Endometrial microvascular endothelial cells (primary cell): ENCODE data around the gene WDR93. TPM values are rescaled to one million over a fixed set of nuclear protein-coding genes. Genes with fewer than 3 reads are reported as not detected.
"Not testable (repeated sequence)": the region's sequence is repeated elsewhere in the genome, so short reads cannot be mapped to it uniquely, and the experiment has no call there.

Source experiments
- in situ Hi-C: cut with HindIII; loops from 2 replicates; pipeline ENCODE4 v1.10.0; 2017; ENCODE audit warnings: low sequenced_read_pairs, low pct_unique_long_range_greater_than_20kb; ENCODE audit errors: inconsistent ontology term
- total RNA-seq: library from RNA; depleted of rRNA; stranded (reverse); fragments of >200 nt; gene quantifications from one replicate; pipeline ENCODE4 v1.2.3, GENCODE V29; 2015; ENCODE audit errors: inconsistent ontology term

WDR93 gene
- total RNA-seq, 1 donor from 2014 or later: 0.19 TPM

DNA sequence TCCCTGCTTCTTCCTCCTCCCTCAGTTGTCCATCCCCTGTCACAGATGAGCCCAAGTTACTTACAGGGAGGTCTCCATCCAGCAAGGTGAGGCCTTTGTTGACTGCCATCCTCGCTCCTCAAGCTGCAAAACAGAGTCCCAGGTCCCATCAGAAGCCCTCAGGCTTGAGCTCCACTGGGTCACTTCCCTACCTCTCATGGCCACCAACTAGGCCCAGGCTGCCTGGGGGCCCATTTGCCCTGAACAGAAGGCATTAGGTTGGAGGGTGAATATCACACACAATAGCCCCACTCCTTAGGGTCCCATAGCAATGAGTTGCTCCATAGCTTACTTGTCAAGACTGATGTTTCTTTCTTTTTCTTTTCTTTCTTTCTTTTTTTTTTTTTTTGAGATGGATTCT, 13.2 kb upstream of the WDR93 start:
- in situ Hi-C loops: no loop called here

DNA sequence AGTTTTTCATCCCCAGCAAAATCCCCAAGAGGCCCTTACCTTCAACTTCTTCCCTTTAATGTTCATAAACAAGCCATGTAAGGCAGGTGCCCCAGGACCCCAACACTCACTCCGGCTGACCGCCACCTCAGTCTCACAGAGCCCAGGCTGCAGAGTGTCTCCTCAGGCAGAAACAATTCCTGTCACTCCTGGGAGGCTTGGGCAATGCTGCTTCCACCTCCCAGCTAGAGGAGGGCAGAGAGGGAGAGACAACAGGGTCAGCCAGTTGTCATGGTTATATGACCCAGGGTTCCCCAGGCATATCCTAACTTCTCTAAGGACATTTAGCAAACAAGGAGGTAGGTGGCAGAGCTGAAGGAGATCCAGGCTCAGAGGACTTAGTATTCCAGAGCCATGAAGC, 11.4 kb upstream of the WDR93 start, which contains the start of gene PLIN1:
PLIN1 (minus strand) TSS at position 156 of the 400 bp plus-strand sequence. CDS start 1,878 bp downstream, outside the sequence.
- in situ Hi-C loops: no loop called here

DNA sequence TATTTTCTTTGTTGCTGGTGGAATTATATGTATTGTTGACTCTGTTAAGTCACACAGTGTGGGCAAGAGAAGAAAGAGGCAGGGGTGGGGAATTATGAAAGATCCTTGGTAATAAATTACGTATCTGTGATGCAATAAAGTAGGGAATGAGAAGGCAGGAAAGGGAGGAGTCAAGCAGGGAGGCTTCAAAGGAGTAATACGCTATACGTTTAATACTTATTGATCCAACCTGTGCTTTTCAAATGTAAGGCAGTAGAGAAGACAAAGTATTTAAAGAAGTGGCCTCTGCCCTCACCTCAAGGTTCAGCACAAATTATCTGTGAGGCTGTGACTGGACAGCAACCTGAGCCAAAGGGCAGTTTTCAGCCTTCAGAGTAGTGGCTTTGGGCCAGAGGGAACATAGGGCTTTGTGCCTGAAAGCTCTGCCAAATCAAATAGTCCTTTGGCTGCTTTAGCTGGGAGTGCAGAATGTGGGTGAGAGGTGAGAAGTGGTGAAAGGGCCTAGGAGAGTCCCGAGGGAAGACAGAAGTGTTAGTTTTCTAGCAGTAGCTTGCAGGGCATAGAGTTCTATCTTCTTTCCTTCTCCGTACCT, 10.2 kb upstream of the WDR93 start:
- in situ Hi-C loops: no loop called here

DNA sequence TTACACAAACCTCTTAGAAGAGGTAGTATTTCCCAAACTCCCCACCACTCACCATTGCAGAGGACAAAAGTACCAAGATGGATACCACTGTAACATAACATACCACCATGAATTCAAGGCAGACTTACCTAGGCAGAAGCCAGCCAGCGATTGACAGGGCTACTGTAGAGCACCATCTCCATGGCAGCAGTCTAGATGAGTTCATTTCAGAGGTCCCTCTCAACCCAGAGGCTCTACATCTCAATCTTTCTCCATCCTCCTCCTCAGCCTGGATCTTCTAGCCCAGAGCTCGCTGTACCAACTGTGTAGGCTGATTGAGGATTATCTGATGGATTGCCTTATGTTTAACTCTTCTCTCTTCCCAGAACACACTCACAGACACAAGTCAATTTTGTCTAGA, 9.5 kb upstream of the WDR93 start:
- in situ Hi-C loops: no loop called here

DNA sequence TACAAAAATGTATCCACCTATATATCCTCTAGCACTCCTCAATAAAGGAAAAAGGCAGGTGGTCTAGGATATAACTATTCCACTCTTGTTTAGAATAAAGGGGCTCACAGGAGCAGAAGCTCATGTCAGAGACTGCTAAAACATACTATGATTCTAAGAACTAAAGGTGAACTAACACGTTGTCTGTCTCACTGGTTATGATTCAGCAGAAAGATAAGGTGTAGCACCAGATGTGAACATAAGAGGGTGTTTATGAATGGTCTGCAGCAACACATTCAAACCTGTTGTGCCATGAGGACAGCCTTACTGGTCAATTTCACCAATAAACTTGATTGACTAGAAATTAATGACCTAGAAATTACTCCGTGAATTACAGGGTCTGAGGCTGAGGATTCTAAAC, 4.6 kb upstream of the WDR93 start:
- in situ Hi-C loops: no loop called here

DNA sequence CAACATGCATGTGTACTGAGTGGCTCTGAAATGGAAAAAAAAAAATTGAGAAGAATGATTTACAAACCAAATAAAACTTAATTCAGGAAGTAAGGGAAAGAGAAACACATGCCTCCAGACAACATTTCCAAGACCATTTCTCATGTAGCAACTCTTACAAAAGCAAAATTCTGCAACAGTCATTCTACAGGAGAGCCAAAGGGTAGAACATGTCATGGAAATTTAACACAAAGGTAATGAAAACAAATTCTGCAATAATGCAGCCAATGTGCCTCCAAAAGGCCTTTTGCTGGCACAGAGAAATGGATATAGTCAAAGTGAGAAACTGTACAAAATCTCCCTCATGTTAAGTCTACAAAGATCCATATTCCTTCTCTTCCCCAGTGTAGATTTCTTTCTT, 4.1 kb upstream of the WDR93 start:
- in situ Hi-C loops: no loop called here

DNA sequence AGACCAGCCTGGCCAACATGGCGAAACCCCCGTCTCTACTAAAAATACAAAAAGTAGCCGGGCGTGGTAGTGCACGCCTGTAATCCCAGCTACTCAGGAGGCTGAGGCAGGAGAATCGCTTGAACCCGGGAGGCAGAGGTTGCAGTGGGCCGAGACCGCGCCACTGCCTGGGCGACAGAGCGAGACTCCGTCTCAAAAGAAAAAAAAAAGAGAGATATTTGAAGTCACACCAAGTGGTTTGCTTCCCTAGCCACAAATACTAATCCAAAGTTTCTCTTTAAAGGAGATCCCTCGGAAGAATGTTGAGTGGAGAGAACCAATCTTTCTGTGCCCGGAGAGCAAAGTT, 708 bp upstream of the WDR93 start:
- in situ Hi-C loops: not testable (repeated sequence)

DNA sequence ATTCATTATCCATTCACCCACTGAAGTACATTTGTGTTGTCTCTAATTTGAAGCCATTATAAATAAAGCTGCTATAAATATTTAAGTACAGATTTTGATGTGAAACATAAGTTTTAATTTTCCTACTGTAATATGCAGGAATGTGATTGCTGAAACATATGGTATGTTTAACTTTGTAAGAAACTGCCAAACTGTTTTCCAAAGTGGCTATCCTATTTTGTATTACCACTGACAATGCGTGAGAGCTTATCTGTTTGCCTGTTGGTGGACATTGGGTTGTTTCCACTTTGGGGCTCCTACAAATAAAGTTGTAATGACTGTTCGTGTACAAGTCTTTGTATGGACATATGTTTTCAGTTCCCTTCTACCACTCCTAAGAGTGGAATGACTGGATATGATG, 2.5 kb downstream of the WDR93 start:
- in situ Hi-C loops: no loop called here

DNA sequence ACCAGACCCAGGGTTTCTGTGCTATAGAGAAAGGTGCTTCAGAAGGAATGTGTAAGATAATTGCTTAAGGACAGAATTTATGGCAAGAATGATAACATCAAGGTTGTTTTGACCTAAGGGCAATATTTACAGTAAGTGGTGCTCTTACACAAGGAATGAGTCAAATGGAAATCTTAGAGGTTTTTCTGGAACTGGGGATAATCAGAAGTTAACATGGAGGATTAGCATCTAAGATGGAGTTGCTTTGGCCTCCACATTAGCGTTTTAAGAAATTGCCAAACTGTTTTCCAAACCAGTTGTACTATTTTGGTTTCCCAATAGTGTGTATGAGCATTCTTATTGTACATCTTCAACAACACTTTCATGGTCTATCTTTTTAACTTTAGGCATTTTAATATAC, 3.1 kb downstream of the WDR93 start:
- in situ Hi-C loops: no loop called here

DNA sequence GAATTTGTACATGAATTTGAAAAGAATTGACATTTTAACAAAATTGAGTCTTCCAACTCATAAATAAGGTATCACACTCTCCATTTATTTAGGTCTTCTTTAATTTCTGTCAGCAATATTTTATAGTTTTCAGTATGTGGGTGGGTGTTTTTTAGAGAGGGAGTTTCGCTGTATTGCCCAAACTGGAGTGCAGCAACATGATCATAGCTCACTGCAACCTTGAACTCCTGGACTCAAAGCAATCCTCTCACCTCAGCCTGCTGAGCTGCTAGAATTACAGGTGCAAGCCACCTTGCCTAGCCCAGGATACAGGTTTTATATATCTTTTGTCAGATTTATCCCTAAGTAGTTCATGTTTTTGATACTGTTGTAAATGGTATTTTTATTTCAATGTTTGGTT, 4.6 kb downstream of the WDR93 start:
- in situ Hi-C loops: no loop called here

DNA sequence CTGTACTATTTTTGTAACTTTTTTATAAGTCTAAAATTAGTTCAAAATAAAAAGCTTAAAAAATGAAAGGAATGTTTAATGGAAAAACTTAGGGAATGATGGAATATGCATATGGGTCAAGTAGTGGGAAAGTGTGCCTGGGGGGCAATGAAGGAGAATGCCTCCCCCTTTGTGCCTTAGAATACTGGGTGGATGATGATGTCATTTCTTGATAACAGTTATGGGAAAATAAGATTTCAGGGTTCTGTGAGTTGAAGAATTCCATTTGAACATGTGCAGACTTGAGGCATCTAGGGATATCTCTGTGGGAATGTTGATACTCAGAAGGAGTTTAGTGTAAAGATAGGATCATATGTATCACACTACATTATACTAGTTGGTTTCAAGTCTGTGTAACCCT, 13.8 kb downstream of the WDR93 start:
- in situ Hi-C loops: no loop called here

DNA sequence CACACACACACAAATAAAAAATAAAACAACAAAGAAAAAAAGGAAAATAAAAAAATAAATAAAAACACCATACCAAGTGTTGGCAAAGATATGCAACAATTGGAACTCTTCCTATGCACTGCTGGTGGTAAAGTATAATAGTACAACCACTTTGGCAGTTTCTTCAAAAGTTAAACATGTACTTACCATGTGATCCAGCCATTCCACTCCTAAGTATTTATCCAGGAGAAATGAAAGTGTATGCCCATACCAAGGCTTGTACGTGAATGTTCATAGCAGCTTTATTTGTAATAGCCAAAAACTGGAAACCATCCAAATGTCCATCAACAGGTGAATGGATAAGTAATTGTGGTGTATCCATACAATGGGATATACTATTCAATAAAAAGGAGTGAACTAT, 17.0 kb downstream of the WDR93 start:
- in situ Hi-C loops: no loop called here

DNA sequence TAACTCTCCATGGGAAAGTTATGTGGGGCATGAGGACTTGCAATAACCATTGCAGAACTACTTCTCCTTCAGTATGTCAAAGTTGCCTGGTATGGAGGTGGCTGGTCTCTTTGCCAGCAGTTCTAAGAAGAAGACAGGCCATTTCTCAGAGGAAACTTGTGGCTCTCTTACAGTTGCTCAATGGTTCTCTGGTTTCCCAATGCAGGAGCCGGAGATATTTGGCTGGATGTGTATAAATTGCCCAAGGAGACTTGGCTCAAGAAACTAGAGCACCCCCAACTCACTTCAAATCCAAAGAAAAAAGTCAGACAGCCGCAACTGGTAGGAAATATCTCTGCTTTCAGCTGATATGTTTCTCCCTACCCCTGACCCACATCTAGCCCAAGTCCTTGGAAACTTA, 24.2 kb downstream of the WDR93 start:
- in situ Hi-C loops: no loop called here

DNA sequence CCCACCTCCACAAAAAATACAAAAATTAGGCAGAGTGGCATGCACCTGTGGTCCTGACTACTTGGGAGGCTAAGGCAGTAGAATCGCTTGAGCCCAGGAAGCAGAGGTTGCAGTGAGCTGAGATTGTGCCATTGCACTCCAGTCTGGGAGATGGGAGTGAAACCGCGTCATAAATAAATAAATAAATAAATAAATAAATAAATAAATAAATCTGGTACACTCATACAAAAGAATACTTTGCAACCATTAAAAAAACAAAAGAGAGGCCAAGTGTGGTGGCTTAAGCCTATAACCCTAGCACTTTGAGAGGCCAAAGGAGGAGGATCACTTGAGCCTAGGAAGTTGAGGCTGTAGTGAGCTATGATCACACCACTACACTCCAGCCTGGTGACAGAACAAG, 32.4 kb downstream of the WDR93 start:
- in situ Hi-C loops: no loop called here

DNA sequence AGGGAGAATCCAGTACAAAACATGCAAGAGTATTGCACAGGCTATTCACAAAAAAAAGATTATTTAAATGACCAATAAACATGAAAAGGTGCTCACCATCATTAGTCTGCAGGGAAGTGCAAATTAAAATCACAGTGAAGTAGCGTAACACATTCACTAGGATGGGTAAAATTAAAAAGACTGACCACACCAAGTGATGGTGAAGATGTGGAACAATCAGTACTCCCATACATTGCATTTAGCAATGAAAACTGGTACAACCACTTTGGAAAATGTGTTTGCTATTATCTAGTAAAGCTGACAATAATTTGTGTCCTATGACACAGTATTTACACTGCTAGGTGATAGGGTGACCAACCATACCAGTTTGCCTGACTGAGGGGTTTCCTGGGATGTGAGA, 34.0 kb downstream of the WDR93 start:
- in situ Hi-C loops: no loop called here

DNA sequence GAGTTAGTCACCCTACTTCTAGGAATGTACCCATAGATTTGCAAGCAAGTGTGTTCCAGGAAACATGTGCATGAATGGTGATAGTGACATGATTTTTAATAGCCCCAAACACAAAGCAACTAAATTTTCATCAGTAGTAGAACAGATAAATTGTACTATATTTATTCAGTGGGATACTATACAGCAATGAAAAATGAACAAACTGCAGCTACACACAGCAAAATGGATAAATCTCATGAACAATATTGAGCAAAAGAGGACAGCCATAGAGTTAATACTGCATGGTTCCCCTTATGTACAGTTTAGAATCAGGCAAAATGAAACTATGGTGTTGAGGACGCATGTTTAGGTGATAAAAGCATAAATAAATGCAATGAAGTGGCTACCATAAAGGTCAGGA, 34.5 kb downstream of the WDR93 start:
- in situ Hi-C loops: no loop called here

DNA sequence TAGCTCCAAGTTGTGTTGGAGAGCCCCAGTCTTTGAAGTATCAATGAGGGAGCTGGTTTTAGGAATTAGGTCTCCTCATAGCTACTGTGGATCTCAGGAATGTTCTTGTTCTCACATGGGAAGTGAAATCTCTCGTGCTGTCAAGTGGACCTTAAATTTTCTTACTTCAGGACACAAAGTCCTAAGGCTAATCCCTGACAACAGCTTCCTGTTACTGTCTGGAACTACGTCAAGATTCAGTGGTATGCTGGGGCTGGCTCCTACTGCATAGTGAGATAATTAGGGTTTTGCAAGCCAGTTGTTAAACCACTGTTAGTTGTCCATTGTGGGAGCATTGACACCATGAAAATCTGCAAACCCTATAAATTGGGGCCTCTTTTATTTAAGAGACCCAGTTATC, 37.6 kb downstream of the WDR93 start:
- in situ Hi-C loops: no loop called here

DNA sequence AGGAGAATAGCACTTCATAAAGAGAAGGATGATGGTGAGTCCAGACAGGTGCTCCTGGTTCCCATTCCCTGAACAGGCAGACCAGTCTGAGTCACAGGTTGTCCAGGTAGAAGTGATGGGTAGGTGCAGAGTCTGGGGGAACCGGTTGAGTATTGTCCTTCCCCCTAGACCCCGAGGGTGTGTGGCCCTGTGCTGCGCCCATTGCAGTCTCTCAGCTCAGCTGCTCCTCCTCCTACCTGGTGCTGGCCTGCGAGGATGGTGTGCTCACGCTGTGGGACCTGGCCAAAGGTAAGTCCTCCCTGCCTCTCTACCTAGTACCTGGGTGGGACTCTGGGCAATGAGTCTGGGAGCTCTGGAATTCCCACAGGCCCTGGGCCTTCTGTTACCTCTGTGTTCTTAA, 40.7 kb downstream of the WDR93 start:
- in situ Hi-C loops: no loop called here

DNA sequence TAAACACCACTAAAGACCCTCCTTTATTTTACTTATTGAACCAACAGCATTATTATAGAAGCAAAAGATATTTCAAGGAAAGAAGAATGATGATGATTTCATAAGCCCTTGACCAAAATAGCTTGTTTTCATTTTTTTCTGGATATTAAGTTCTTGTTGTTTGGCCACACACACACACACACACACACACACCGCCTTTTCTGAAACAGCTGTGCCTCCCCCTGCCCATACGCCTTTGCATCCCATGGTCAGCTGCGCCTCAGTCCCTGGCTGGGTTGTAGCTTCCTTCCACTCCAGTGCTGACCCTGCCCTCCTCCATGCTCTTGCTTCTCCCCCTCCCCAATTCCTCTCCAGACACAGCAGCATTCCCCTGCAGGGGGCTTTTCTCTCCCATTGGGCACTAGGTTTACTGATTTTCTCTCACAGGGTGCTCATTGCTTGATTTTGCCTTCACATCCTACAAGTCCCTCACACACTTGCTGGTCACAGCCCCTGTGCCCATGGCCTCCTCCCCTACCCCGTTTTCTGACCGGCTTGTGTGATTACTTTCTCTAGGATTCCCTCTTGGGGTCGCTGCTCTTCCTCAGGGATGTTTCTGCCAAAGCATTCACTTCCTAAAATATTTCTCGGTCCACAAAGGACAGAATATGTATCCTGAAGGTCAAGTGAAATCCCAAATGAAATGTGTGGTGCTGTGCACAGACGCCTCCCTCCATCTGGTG, 42.0 kb downstream of the WDR93 start:
- in situ Hi-C loops: no loop called here

DNA sequence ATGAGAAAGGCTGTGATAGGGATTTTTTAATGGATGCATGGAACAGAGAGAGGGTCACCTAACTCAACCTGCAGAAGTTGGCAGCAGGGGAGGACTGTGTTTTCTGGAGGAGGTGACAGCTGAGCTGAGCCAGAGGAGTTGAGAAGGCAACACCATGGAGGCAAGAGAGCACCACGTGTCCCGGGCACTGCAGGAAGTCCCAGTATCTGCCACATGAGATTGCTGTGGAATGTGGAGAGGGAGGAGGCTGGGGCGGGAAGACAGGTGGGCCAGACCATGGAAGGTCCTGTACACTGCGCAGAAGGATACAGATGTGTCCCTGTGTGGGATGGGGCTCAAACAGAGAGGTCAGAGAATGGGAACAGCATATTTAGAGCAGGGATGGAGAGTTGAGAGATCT, 45.2 kb downstream of the WDR93 start:
- in situ Hi-C loops: no loop called here

DNA sequence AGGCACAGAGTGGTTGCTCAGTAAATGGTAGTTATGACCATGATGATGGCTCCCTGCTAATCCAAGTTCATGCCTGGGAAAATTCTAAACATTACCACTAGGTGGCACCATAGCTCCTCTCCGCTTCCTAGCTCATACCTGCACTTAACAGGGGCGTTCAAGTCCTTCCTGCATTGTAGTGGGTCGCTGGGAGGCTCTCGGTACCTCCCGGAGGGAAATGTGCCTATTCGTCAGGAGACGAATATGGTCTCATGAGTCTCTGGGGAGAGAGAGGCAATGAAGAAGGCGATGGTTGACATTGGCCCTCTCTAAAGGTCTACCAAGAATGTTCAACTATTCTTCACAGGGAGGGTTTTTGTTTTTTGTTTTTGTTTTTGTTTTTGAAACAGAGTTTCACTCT, 49.5 kb downstream of the WDR93 start:
- in situ Hi-C loops: no loop called here
